ENCODE results near the gene ZNF385B.

DNA sequence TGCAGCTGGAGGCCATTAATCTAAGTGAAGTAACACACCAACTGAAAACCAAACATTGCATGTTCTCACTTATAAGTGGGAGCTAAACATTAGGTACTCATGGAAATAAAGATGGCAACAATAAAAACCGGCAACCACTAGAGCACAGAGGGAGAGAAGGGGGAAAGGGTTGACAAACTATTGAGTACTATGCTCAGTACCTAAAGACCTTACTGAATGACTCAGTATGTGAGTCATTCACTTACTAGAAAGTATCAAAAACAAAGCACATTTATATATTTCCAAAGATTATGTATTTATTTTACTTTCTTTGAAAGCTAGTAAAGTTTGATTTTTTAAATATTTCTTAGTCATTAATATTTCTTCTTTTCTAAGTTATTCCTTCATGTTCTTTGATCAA is 48.9 kb downstream of the ZNF385B start:
- TF ChIP-seq, protein P1, sequence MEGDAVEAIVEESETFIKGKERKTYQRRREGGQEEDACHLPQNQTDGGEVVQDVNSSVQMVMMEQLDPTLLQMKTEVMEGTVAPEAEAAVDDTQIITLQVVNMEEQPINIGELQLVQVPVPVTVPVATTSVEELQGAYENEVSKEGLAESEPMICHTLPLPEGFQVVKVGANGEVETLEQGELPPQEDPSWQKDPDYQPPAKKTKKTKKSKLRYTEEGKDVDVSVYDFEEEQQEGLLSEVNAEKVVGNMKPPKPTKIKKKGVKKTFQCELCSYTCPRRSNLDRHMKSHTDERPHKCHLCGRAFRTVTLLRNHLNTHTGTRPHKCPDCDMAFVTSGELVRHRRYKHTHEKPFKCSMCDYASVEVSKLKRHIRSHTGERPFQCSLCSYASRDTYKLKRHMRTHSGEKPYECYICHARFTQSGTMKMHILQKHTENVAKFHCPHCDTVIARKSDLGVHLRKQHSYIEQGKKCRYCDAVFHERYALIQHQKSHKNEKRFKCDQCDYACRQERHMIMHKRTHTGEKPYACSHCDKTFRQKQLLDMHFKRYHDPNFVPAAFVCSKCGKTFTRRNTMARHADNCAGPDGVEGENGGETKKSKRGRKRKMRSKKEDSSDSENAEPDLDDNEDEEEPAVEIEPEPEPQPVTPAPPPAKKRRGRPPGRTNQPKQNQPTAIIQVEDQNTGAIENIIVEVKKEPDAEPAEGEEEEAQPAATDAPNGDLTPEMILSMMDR (optimal IDR thresholded peaks at IDR 0.05 in 1 of 3, IDR thresholded peaks at IDR 0.05 in 1 of 3, conservative IDR thresholded peaks at IDR 0.05 in 1 of 3; ENCODE audit: extremely low read depth in 1 of 3, insufficient read depth in 2 of 3, low read length in 3 of 3): no peak
- no peak for TF ChIP-seq EZH2 (IDR thresholded peaks at IDR 0.05; ENCODE audit: low read length)
